HEK293T (cell line): ENCODE data around the gene HOXD1.

ENCODE experiments used
- FOXM1 ChIP-seq: fragments of 450-650 bp; IDR thresholded peaks from 2 replicates; pipeline ENCODE4 v1.6.1; 2017; ENCODE audit warnings: mild to moderate bottlenecking, borderline replicate concordance
- PKNOX1 ChIP-seq: fragments of 450-650 bp; IDR thresholded peaks from 2 replicates; pipeline ENCODE4 v1.6.1; 2016
- SP1 ChIP-seq: fragments of 450-650 bp; IDR thresholded peaks from 2 replicates; pipeline ENCODE4 v1.6.1; 2017

GRCh38 chr2:176146645-176147044, 41.8 kb upstream of the HOXD1 start:
- TF ChIP-seq FOXM1 = no peak
- no peak for TF ChIP-seq SP1
- no peak for TF ChIP-seq PKNOX1
